Kidney (tissue), 14 donors: ENCODE results near the gene SLC52A3. TPM values are rescaled to one million over a fixed set of nuclear protein-coding genes. Genes with fewer than 3 reads are reported as not detected.
A peak's percentile ranks its signal among the peaks of the same experiment; 100 is the strongest.

Source experiments
- DNase-seq, 5 donors: peaks; one replicate each; pipeline ENCODE4 v3.0.0-alpha.2; 2013 to 2020
- FAIRE-seq: peaks from 2 replicates; lab custom pipeline; 2012; peaks lifted over from hg19 to GRCh38; lab: Jason Lieb, UNC
- H3K27ac ChIP-seq, 2 donors: one replicate each; pipeline ENCODE4 v1.7.0; 2013; ENCODE audit warnings: low read depth in 2 of 2, low read length in 2 of 2, inconsistent platforms in 1 of 2
- H3K27me3 ChIP-seq: one replicate; pipeline ENCODE4 v1.7.1; 2013; ENCODE audit warnings: low read length, inconsistent platforms; ENCODE audit not compliant: control insufficient read depth, insufficient read depth
- H3K36me3 ChIP-seq, 3 donors: one replicate each; pipeline versions ENCODE4 v1.7.0 to v1.7.1; 2013; ENCODE audit warnings: low read length in 3 of 3, control low read depth in 1 of 3, inconsistent platforms in 1 of 3; ENCODE audit not compliant: insufficient read depth in 3 of 3, control insufficient read depth in 2 of 3
- H3K4me1 ChIP-seq, 3 donors: one replicate each; pipeline versions ENCODE4 v1.7.0 to v1.7.1; 2013; ENCODE audit warnings: low read length in 3 of 3, inconsistent platforms in 1 of 3, low read depth in 1 of 3; ENCODE audit not compliant: control insufficient read depth in 2 of 3, insufficient read depth in 2 of 3
- H3K4me3 ChIP-seq, 3 donors: one replicate each; pipeline versions ENCODE4 v1.7.0 to v1.8.1; 2013; ENCODE audit warnings: low read length in 3 of 3, control low read depth in 1 of 3, inconsistent platforms in 1 of 3
- H3K9ac ChIP-seq, 3 donors: one replicate each; pipeline versions ENCODE4 v1.7.0 to v1.7.1; 2013; ENCODE audit warnings: low read length in 3 of 3, control low read depth in 1 of 3, inconsistent platforms in 1 of 3
- H3K9me3 ChIP-seq, 3 donors: one replicate each; pipeline versions ENCODE4 v1.7.0 to v1.7.1; 2013; ENCODE audit warnings: low read length in 3 of 3, control low read depth in 1 of 3, inconsistent platforms in 1 of 3; ENCODE audit not compliant: control insufficient read depth in 2 of 3, insufficient read depth in 1 of 3
- intact Hi-C: fragments of 100-400 bp; cut with DNase I; formaldehyde crosslinking; loops from one replicate; pipeline ENCODE4 v1.11.1; 2022
- polyA plus RNA-seq: library from polyadenylated mRNA; stranded (reverse); fragments of 350-450 nt; fragmentation: Illumina TruSeq; extraction: RNeasy Lipid Tissue Mini Kit (QIAGEN cat#74804); gene quantifications from one replicate; pipeline ENCODE4 v1.2.3, GENCODE V29; 2014; ENCODE audit warnings: low read depth, low replicate concordance; ENCODE audit not compliant: insufficient read depth
- total RNA-seq: library from RNA; stranded (reverse); fragmentation: NEBNext Ultra II Directional; extraction: Animal tissue kit (Norgen Biotek cat#: 25700); gene quantifications from one replicate; pipeline ENCODE4 v1.2.1, GENCODE V29; 2021
- TF ChIP-seq, protein P1 (sequence below): IDR thresholded peaks from 3 replicates; pipeline ENCODE4 v1.5.1; 2012; ENCODE audit warnings: mild to moderate bottlenecking, moderate library complexity, borderline replicate concordance; ENCODE audit not compliant: insufficient read depth; ENCODE audit errors: extremely low read depth
- donor health status: control.
- donor health status: control.
- donor health status: control.
- donor health status: control.
- donor health status: control.
- donor health status: DM: yes; HTN: yes; CAD: no.
- donor health status: Normal renal cell carcinoma (clear cell type).

SLC52A3 gene
- total and polyA plus RNA-seq, 2 donors from 2014 or later = 10.9 to 11.4 TPM

- H3K27me3 ChIP-seq = no peaks in the 10 kb centered on the region
- no peak overlapping the region for H3K27ac ChIP-seq
- FAIRE-seq (no peak), DNase-seq (no peak)
- peaks cover 0 to 2% (median 0%) of the 10 kb centered on the region in 3 donors for H3K4me1 ChIP-seq
- H3K4me3 ChIP-seq = no peak overlapping the region
- intact Hi-C loops = no loop called here
- H3K9ac ChIP-seq = no peak overlapping the region
- TF ChIP-seq, protein P1, sequence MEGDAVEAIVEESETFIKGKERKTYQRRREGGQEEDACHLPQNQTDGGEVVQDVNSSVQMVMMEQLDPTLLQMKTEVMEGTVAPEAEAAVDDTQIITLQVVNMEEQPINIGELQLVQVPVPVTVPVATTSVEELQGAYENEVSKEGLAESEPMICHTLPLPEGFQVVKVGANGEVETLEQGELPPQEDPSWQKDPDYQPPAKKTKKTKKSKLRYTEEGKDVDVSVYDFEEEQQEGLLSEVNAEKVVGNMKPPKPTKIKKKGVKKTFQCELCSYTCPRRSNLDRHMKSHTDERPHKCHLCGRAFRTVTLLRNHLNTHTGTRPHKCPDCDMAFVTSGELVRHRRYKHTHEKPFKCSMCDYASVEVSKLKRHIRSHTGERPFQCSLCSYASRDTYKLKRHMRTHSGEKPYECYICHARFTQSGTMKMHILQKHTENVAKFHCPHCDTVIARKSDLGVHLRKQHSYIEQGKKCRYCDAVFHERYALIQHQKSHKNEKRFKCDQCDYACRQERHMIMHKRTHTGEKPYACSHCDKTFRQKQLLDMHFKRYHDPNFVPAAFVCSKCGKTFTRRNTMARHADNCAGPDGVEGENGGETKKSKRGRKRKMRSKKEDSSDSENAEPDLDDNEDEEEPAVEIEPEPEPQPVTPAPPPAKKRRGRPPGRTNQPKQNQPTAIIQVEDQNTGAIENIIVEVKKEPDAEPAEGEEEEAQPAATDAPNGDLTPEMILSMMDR = no peak
- no peaks in the 10 kb centered on the region for H3K36me3 ChIP-seq
- H3K9me3 ChIP-seq = peaks cover 0 to 7% (median 0%) of the 10 kb centered on the region in 3 donors
Observed at GRCh38 chr20:741620-742019, 26.7 kb downstream of the SLC52A3 start.

GRCh38 chr20:740162-740561, 28.1 kb downstream of the SLC52A3 start:
- H3K4me1 ChIP-seq = peaks cover 0 to 2% (median 0%) of the 10 kb centered on the region in 3 donors
- FAIRE-seq = no peak
- DNase-seq = no peak

DNA sequence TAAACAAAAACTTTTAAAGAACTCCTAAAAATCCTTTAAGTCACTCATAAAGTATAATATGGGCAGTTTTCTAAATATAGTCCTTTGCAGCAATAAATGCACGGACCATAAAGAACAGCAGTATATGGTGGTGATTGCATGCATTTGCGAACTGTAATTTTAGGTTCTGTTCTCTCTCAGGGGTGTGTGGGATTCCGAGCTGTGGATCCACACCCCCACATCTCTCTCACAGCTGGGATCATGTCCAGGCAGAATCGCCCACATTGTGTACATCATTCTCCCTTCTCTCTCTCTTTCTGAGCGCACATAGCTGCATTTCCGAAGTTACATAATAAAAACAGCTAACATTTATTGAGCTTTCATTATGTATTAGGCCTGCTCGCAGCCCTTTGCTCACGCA, 28.6 kb downstream of the SLC52A3 start:
- no peak overlapping the region for H3K27ac ChIP-seq
- H3K4me3 ChIP-seq = no peak overlapping the region
- intact Hi-C loops = loop anchor here (10.0 kb wide), 1 partner anchor 175 kb away; no protein-coding TSS in a partner anchor
- no peaks in the 10 kb centered on the region for H3K27me3 ChIP-seq
- peaks cover 0 to 2% (median 0%) of the 10 kb centered on the region in 3 donors for H3K4me1 ChIP-seq
- TF ChIP-seq, protein P1 = no peak
- no peak for DNase-seq
- H3K9ac ChIP-seq = no peak overlapping the region
- H3K9me3 ChIP-seq = peaks cover 0 to 3% (median 0%) of the 10 kb centered on the region in 3 donors
- no peak for FAIRE-seq
- H3K36me3 ChIP-seq = no peaks in the 10 kb centered on the region

More at GRCh38 chr20:740162-740561, 28.1 kb downstream of the SLC52A3 start:
- no peaks in the 10 kb centered on the region for H3K36me3 ChIP-seq
- intact Hi-C loops = no loop called here
- H3K27ac ChIP-seq = no peak overlapping the region
- peaks cover 0 to 3% (median 0%) of the 10 kb centered on the region in 3 donors for H3K9me3 ChIP-seq
- no peak overlapping the region for H3K4me3 ChIP-seq
- no peak overlapping the region for H3K9ac ChIP-seq
- TF ChIP-seq, protein P1 = no peak
- no peaks in the 10 kb centered on the region for H3K27me3 ChIP-seq

DNA sequence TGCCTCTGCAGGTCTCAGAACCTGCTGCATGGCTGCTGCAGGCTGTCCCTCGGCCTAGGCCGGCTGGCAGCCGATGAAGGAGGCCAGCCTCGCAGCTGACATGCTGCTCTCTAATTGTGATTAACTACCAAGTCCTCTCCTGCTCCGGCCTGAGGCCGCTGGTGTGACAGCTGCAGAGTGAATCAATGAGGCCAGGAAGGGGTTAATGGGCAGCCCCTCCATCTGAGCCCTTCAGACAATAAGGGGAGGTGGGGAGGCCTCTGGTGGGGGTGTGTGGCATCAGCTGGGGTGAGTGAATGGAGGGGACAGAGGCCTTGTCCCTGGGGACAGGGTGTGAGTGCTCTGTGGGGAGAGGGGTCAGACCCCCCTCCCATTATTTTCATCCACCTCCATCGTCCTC, 34.4 kb downstream of the SLC52A3 start:
- no peaks in the 10 kb centered on the region for H3K4me1 ChIP-seq
- no peak overlapping the region for H3K4me3 ChIP-seq
- TF ChIP-seq, protein P1 = no peak
- no peaks in the 10 kb centered on the region for H3K36me3 ChIP-seq
- no peaks in the 10 kb centered on the region for H3K9me3 ChIP-seq
- DNase-seq = peak in 1 of 5 donors; percentile 38
- no peaks in the 10 kb centered on the region for H3K27me3 ChIP-seq
- intact Hi-C loops = loop anchor here (10.0 kb wide), 1 partner anchor 169 kb away; no protein-coding TSS in a partner anchor
- H3K9ac ChIP-seq = no peak overlapping the region
- H3K27ac ChIP-seq = no peak overlapping the region
- FAIRE-seq = no peak
